HG03045 (cell line): ENCODE data around the gene SMC1B.
"Not testable (repeated sequence)": the region's sequence is repeated elsewhere in the genome, so short reads cannot be mapped to it uniquely, and the experiment has no call there.

Experiments used
- ATAC-seq: cut with Tn5 transposase; IDR thresholded peaks from one replicate; pipeline ENCODE4 v1.9.1; 2021; ENCODE audit warnings: mild to moderate bottlenecking, moderate library complexity; ENCODE audit not compliant: unreplicated experiment

SMC1B gene

GRCh38 chr22:45306139-45306538, 107.3 kb downstream of the SMC1B start:
- ATAC-seq = no peak

DNA sequence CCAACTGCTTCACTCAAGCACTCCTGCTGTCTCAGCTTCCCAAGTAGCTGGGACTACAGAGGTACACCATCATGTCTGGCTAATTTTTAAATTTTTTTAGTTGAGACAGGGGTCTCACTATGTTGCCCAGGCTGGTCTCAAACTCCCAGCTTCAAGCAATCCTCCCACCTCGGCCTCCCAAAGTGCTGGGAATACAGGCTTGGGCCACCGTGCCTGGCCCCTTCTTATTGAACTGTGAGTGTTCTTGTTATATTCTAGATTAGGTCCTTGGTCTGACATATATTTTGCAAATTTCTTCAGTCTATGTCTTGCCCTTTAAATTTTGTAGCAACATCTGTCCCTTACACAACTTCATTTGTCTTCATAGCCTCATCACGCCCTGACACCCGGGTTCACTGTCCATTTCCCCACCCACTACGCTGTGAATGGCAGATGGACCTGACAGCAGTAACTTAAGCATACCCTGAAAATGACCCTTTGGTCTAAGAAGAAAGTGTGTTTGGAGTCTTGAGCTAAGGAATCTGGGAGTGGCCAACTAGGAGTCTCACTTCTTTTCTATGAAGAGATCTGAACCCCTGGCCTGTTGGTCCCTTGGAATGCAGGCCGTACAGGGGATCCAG, 107.8 kb downstream of the SMC1B start:
- ATAC-seq = no peak

DNA sequence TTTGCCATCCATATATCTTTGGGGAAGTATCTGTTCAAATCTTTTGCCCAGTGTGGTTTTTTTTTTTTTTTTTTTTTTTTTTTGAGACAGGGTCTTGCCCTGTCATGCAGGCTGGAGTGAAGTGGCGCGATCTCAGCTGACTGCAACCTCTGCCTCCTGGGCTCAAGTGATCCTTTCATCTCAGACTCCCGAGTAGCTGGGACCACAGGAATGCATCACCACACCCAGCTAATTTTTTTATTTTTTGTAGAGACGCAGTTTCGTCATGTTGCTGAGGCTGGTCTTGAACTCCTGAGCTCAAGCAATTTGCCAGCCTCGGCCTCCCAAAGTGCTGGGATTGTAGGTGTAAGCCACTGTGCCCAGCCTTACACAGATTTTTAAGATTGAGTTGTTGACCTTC, 108.4 kb downstream of the SMC1B start:
- ATAC-seq = no peak

DNA sequence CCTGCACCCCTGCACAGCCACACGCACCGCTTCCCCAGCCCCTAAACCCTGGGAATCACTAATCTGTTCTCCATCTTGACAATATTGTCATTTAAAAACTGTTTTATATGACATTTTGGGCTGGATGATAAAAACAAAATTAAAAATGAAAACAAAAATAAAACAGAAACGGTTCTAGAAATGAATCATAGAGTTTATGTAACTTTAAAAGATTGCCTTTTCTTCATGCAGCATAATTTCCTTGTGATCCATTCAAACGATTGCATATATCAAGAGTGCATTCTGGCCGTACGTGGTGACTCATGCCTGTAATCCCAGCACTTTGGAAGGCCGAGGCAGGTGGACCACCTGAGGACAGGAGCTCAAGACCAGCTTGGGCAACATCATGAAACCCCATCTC, 110.2 kb downstream of the SMC1B start:
- ATAC-seq = no peak

DNA sequence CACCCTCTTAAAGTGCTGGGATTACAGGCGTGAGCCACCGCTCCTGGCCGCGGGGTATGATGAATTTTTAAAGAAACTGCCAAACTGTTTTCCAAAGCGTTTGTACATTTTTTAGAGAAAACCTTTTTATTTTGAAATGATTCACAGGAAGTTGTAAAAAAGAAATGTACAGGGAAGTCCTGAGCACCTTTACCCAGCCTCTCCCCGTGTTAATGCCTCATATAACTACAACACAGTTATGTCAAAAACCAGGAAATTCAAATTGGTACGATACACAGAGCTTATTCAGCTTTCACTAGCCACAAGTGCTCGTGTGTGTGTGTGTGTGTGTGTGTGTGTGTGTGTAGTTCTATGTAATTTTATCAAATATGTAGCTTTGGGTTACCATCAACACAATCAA, 110.6 kb downstream of the SMC1B start:
- ATAC-seq = no peak

DNA sequence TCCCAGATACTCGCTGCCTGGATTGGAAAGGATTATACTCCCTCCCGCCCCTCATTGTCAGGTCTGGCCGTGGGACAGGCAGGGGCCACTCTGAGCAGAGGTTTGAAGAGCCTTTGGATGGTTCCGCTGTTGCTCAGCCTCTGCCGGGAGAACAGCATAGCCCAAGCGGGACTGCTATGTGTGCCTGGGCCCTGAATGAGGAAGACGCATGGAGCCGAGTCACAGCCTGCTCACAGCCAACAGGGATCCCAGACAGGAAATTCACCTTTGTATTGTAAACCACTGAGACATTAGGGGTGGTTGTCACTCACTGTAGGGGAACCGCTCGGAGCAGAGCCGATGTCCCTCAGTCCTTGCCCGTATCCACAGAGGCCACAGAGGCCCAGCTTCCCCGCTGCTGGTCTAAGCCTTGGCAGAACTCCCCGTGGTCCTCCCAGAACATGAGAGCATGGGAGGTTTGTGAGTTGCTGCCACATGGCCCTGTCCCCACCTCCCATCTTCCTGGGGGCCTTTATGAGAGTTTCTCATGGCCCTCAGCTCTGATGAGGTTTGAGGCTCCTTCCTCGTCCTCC, 114.4 kb downstream of the SMC1B start:
- no peak for ATAC-seq

GRCh38 chr22:45296628-45297297, 116.6 kb downstream of the SMC1B start:
- ATAC-seq = no peak

DNA sequence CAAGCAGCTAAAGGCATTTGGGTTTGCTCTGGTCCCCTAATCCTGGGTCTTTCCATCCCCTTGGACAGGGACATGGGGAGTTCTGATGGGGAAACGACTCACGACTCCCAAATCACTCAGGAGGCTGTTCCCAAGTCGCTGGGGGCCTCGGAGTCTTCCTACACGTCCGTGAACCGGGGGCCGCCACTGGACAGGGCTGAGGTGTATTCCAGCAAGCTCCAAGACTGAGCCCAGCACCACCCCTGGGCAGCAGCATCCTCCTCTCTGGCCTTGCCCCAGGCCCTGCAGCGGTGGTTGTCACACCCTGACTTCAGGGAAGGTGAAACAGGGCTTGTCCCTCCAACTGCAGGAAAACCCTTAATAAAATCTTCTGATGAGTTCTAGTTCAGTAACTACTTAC, 117.9 kb downstream of the SMC1B start:
- ATAC-seq = no peak

- ATAC-seq = not testable (repeated sequence)
These were observed 118.4 kb downstream of the SMC1B start for GRCh38 chr22:45295004-45295403.
